ENCODE measurements around the gene STRA8.

STRA8 gene

DNA sequence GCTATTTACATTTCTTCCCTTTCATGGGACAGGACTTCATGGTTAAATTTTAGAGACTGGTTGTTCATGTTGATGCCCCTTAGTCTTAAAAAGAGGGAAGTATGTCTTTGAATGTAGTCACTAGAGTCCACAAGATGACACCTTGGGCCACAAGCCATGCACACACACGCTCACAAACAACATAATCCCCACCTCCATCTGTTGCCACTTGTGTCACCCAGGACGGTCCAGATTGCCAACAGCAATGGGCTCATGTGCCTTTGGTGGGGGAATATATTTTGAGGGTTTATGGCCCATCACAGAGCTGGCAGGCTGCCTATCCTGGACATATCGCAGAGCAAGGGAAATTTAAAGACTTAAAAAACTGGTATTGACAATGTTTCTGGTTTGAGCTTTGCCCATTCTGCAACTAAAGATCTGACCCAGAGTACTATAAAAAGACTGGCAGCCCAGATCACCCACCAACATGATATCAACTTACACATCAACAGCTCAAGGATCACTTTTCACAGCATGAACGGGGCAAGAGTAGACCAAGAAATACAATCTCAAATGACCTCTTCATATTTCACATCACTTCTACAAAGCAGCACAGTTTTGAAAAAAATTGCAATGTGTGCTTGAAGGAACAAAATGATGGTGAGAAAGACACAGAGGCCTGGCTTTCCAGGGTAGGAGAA, 50.5 kb downstream of the STRA8 start:
- TF ChIP-seq TAF1 (IDR thresholded peaks at IDR 0.05; ENCODE audit: low read depth) = no peak
- no peak for TF ChIP-seq EP300 (IDR thresholded peaks at IDR 0.05; ENCODE audit: borderline replicate concordance)
- no peak for TF ChIP-seq NFIC (IDR thresholded peaks at IDR 0.05)
- no peak for TF ChIP-seq TCF12 (IDR thresholded peaks at IDR 0.05; ENCODE audit: low read depth)
- no peak for TF ChIP-seq YY1 (IDR thresholded peaks at IDR 0.05; ENCODE audit: low read depth)
- TF ChIP-seq CREB1 (IDR thresholded peaks at IDR 0.05; ENCODE audit: low read depth) = no peak
- TF ChIP-seq ZBTB7A (IDR thresholded peaks at IDR 0.05; ENCODE audit: low read depth) = no peak
- no peak for TF ChIP-seq TEAD4 (IDR thresholded peaks at IDR 0.05)
- TF ChIP-seq EGR1 (IDR thresholded peaks at IDR 0.05) = no peak
- TF ChIP-seq CEBPB (IDR thresholded peaks at IDR 0.05) = no peak
- no peak for TF ChIP-seq FOXM1 (IDR thresholded peaks at IDR 0.05; ENCODE audit: borderline replicate concordance, low read depth)
- no peak for TF ChIP-seq REST (IDR thresholded peaks at IDR 0.05; ENCODE audit: low read depth)
- no peak for TF ChIP-seq RAD21 (IDR thresholded peaks at IDR 0.05; ENCODE audit: low read depth)

GRCh38 chr7:135285547-135286233, 52.1 kb downstream of the STRA8 start:
- no peak for TF ChIP-seq TAF1 (IDR thresholded peaks at IDR 0.05; ENCODE audit: low read depth)
- TF ChIP-seq MAX (IDR thresholded peaks at IDR 0.05) = no peak
- TF ChIP-seq EGR1 (IDR thresholded peaks at IDR 0.05) = no peak
- no peak for TF ChIP-seq REST (IDR thresholded peaks at IDR 0.05; ENCODE audit: low read depth)
- TF ChIP-seq CREB1 (IDR thresholded peaks at IDR 0.05; ENCODE audit: low read depth) = no peak
- no peak for TF ChIP-seq TEAD4 (IDR thresholded peaks at IDR 0.05)
- no peak for TF ChIP-seq TCF12 (IDR thresholded peaks at IDR 0.05; ENCODE audit: low read depth)

DNA sequence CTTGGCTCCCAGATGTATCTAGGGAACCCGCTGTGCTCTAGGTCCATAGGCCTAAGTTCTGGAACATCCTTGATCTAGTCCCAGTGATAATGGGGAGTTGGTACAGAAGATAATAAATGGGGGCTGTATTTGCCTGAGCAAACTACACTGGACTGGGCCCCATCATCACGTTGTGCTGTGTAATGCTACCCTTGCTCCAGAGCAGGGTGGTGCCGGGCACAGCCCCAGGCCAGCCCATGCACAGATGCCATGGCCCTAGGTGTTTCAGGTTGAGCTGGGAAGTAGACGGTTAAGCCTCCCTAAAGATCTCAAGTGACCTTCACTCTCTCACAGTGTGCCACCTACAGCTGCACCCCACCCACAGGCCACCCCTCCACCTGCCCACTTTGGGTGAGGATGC, 53.2 kb downstream of the STRA8 start:
- TF ChIP-seq TEAD4 (IDR thresholded peaks at IDR 0.05) (no peak), TAF1 (IDR thresholded peaks at IDR 0.05; ENCODE audit: low read depth) (no peak), TCF12 (IDR thresholded peaks at IDR 0.05; ENCODE audit: low read depth) (no peak), EGR1 (IDR thresholded peaks at IDR 0.05) (no peak), NFIC (IDR thresholded peaks at IDR 0.05) (no peak), EP300 (IDR thresholded peaks at IDR 0.05; ENCODE audit: borderline replicate concordance) (no peak), ZBTB7A (IDR thresholded peaks at IDR 0.05; ENCODE audit: low read depth) (no peak), YY1 (IDR thresholded peaks at IDR 0.05; ENCODE audit: low read depth) (no peak), FOXM1 (IDR thresholded peaks at IDR 0.05; ENCODE audit: borderline replicate concordance, low read depth) (no peak), CEBPB (IDR thresholded peaks at IDR 0.05) (no peak), CREB1 (IDR thresholded peaks at IDR 0.05; ENCODE audit: low read depth) (no peak)
- TF ChIP-seq, protein P1, sequence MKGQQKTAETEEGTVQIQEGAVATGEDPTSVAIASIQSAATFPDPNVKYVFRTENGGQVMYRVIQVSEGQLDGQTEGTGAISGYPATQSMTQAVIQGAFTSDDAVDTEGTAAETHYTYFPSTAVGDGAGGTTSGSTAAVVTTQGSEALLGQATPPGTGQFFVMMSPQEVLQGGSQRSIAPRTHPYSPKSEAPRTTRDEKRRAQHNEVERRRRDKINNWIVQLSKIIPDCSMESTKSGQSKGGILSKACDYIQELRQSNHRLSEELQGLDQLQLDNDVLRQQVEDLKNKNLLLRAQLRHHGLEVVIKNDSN (IDR thresholded peaks at IDR 0.05) = no peak

GRCh38 chr7:135290594-135290993, 57.0 kb downstream of the STRA8 start:
- no peak for TF ChIP-seq TEAD4 (IDR thresholded peaks at IDR 0.05)
- TF ChIP-seq REST (IDR thresholded peaks at IDR 0.05; ENCODE audit: low read depth) = no peak
- TF ChIP-seq, protein P1 (IDR thresholded peaks at IDR 0.05) = no peak
- no peak for TF ChIP-seq YY1 (IDR thresholded peaks at IDR 0.05; ENCODE audit: low read depth)
- no peak for TF ChIP-seq CEBPB (IDR thresholded peaks at IDR 0.05)
- no peak for TF ChIP-seq EP300 (IDR thresholded peaks at IDR 0.05; ENCODE audit: borderline replicate concordance)
- TF ChIP-seq CREB1 (IDR thresholded peaks at IDR 0.05; ENCODE audit: low read depth) = no peak
- TF ChIP-seq RAD21 (IDR thresholded peaks at IDR 0.05; ENCODE audit: low read depth) = no peak
- TF ChIP-seq TCF12 (IDR thresholded peaks at IDR 0.05; ENCODE audit: low read depth) = no peak
- no peak for TF ChIP-seq TAF1 (IDR thresholded peaks at IDR 0.05; ENCODE audit: low read depth)
- TF ChIP-seq FOXM1 (IDR thresholded peaks at IDR 0.05; ENCODE audit: borderline replicate concordance, low read depth) = no peak
- no peak for TF ChIP-seq MAX (IDR thresholded peaks at IDR 0.05)
- no peak for TF ChIP-seq ZBTB7A (IDR thresholded peaks at IDR 0.05; ENCODE audit: low read depth)
- no peak for TF ChIP-seq EGR1 (IDR thresholded peaks at IDR 0.05)
- TF ChIP-seq NFIC (IDR thresholded peaks at IDR 0.05) = no peak
